ENCODE data around the gene SPO11.

SPO11 gene

DNA sequence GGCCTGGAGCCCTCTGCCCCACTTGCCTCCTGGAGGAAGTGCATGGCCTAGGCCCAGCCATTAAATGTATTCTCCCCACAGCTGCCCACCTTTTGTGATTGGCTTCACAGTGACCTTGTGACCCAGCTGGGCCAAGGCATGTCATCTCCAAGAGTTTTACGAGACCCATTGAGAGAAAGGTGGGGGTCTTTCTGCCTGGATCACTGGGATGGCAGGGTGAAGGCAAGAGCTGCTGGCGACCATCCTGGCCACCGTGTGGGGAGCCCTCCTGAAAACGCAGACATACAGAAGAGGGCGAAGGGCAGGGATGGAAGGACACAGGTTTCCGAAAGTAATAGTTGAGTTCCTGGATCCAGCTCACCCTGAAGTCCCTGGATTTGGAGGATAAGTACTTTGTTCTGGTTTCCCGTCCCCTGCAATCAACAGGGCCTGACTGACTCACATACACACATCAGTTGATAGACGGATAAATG is 12.3 kb upstream of the SPO11 start:
- no peaks in the 10 kb centered on the region for H3K9me3 Mint-ChIP-seq

DNA sequence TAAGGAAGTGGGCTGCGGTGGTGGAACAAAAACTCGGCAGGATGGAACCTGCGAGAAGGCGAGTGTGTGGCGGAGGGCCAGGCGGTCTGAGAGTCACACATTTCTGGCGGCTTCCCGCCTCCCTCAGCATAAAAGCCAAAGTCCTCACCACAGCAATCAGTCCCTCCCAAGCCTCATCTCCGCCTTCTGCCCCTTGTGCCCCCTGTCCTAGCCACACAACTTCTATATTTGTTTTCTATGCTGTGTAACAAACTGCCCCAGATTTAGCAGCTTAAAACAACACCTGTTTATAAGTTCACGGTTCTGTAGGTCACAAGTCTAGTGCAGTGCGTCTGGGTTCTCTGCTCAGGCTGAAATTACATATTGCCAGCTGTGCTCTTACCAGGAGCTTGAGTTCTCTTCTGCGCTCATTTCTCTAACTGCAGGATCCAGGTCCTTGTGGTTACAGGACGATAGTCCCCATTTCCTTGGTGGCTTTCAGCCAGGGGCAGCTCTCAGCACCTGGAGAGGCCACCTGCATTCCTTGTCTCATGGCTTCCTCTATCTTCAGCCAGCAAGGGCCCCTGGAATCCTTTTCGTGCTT is 11.7 kb upstream of the SPO11 start:
- no peak for DNase-seq
- no peak overlapping the region for H3K4me3 Mint-ChIP-seq
- CTCF ChIA-PET, result no interaction called here
- no peaks in the 10 kb centered on the region for H3K4me1 Mint-ChIP-seq
- H3K27ac Mint-ChIP-seq, result no peak overlapping the region
- H3K36me3 Mint-ChIP-seq, result no peaks in the 10 kb centered on the region
- peaks cover 29% of the 10 kb centered on the region for H3K27me3 Mint-ChIP-seq
- no peaks in the 10 kb centered on the region for H3K9me3 Mint-ChIP-seq

More for the DNA sequence above, 12.3 kb upstream of the SPO11 start:
- H3K4me1 Mint-ChIP-seq, result no peaks in the 10 kb centered on the region
- CTCF ChIA-PET, result no interaction called here
- no peak overlapping the region for H3K4me3 Mint-ChIP-seq
- H3K27me3 Mint-ChIP-seq, result peaks cover 24% of the 10 kb centered on the region
- DNase-seq, result no peak
- H3K36me3 Mint-ChIP-seq, result no peaks in the 10 kb centered on the region
- H3K27ac Mint-ChIP-seq, result no peak overlapping the region

DNA sequence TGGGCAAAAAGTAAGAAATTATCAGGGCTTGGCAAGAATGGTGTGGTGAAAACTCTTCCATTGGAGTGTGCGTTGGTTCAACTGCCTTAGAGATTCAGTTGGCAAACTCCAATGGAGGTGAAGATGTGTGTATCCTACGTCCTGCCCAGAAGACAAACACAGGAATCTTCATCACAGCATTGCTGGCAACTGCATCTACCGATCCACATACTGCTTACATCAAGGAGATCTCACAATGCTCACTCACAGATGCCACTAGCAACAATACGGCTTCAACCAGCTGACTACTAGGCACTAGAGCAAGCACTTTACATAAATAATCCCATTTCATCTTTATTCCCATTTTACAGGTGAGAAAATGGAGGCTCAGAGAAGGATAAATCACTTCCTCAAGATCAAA is 10.0 kb upstream of the SPO11 start:
- no peak for DNase-seq
- no peak overlapping the region for H3K4me3 Mint-ChIP-seq
- H3K27me3 Mint-ChIP-seq, result peaks cover 32% of the 10 kb centered on the region
- no peak overlapping the region for H3K27ac Mint-ChIP-seq
- CTCF ChIA-PET, result no interaction called here
- H3K4me1 Mint-ChIP-seq, result no peaks in the 10 kb centered on the region
- no peaks in the 10 kb centered on the region for H3K36me3 Mint-ChIP-seq
- no peaks in the 10 kb centered on the region for H3K9me3 Mint-ChIP-seq

DNA sequence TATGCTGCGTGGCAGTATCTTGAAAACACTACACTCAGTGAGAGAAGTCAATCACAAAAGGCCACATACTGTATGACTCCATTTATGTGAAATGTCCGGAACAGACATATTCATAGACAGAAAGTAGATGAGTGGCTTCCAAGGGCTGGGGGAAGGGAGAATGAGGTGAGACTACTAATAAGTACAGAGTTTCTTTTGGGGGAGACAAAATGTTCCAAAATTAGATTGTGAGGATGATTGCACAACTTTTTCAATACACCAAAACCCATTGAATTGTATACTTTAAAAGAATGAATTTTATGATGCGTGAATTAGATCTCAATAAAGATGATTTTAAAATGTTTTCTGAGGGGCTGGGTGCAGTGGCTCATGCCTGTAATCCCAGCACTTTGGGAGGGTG is 9.2 kb upstream of the SPO11 start:
- Mint-ChIP-seq H3K4me1 (no peaks in the 10 kb centered on the region), H3K27ac (no peak overlapping the region), H3K4me3 (no peak overlapping the region), H3K36me3 (no peaks in the 10 kb centered on the region), H3K27me3 (peaks cover 34% of the 10 kb centered on the region), H3K9me3 (no peaks in the 10 kb centered on the region)
- CTCF ChIA-PET, result no interaction called here
- DNase-seq, result no peak

DNA sequence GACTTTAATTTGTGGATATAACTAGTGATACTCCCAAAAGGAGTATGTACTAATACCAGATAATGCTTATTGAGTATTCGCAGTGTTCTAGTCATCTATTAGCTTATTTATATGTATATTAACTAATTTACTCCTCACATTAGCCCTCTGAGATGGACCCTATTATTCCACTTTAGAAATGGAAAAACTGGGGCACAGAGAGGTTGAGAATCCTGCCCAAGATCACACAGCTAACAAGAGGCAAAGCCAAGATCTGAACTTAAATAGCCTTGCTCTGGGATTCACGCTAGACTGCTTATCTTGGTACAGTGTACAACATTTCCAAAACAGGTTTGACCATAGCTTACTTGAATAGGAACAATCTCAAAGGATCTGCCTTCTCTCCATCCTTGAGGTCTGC is 8.5 kb upstream of the SPO11 start:
- CTCF ChIA-PET, result no interaction called here
- Mint-ChIP-seq H3K4me3 (no peak overlapping the region), H3K27me3 (peaks cover 42% of the 10 kb centered on the region), H3K36me3 (no peaks in the 10 kb centered on the region), H3K27ac (no peak overlapping the region), H3K9me3 (no peaks in the 10 kb centered on the region), H3K4me1 (no peaks in the 10 kb centered on the region)
- DNase-seq, result no peak

DNA sequence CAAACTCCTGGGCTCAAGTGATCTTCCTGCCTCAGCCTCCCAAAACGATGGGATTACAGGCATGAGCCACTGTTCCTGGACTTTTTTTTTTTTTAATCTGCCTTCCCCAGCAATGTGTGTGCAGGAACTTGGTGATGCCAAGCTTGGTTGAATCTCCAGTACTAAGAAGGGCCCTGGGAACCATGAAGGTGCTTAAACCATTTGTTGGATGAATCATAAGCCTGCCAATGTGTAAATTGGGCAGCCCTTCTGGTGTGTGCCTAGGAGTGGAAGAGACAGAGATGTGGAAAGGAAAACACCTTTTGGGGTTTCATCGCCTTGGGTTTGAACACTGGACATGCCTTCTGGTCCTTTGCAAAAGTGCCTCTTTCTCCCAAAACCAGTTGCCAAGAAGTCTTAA is 7.1 kb upstream of the SPO11 start:
- no peaks in the 10 kb centered on the region for H3K9me3 Mint-ChIP-seq
- peaks cover 51% of the 10 kb centered on the region for H3K27me3 Mint-ChIP-seq
- H3K36me3 Mint-ChIP-seq, result no peaks in the 10 kb centered on the region
- DNase-seq, result no peak
- H3K27ac Mint-ChIP-seq, result no peak overlapping the region
- no peaks in the 10 kb centered on the region for H3K4me1 Mint-ChIP-seq
- CTCF ChIA-PET, result interaction anchor here (0.7 kb wide), 1 partner anchor 45 kb away, joined by 3 read pairs; no protein-coding TSS in a partner anchor
- no peak overlapping the region for H3K4me3 Mint-ChIP-seq

DNA sequence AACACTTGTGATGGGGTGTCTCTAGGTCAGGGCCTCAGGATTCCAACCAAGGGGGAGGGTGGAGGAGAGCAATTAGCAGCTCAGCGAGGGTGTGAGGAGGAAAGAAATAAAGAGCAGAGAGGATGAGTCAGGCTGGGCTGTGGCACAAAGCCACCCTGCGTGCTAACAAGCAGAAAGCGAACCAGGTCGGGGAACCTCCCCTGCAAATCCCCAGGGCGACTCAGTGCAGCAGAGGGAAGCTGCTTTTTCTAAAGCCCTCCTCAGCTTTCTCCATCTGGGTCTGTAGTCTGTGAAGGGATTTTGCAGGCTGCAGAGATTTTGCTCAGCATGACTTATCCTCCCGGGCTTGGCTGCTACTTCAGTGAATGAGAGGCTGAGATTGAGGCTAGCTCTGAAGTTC is 6.6 kb upstream of the SPO11 start:
- CTCF ChIA-PET, result no interaction called here
- Mint-ChIP-seq H3K36me3 (no peaks in the 10 kb centered on the region), H3K4me3 (no peak overlapping the region), H3K27ac (no peak overlapping the region), H3K9me3 (no peaks in the 10 kb centered on the region), H3K27me3 (peaks cover 52% of the 10 kb centered on the region), H3K4me1 (no peaks in the 10 kb centered on the region)
- DNase-seq, result no peak

DNA sequence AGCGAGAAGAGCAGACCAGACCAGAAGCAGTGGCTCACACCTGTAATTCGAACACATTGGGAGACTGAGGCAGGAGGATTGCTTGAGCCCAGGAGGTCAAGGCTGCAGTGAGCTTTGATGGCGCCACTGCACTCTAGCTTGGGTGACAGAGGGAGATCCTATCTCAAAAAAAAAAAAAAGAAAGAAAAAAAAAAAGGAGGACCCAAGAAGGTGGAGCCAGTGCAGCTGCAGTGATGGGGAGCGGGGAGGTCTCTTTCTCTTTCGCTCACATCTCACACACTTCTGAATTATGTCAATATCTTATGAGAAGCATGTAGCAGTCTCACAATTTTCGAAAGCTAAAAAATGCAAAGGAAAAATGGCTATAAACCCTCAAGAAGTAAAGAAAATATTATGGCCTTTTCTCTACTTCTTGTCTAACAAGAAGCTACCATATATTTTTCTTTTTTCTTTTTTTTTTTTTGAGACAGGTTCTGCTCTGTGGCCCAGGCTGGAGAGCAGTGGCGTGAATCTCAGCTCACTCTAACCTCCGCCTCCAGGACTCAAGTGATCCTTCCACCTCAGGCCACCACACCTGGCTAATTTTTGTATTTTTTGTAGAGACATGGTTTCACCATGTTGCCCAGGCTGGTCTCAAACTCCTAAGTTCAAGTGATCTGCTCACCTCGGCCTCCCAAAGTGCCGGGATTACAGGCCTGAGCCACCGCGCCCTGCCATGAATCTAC is 3.8 kb upstream of the SPO11 start:
- no peak for DNase-seq
- H3K4me3 Mint-ChIP-seq, result no peak overlapping the region
- H3K4me1 Mint-ChIP-seq, result no peaks in the 10 kb centered on the region
- no peaks in the 10 kb centered on the region for H3K36me3 Mint-ChIP-seq
- CTCF ChIA-PET, result interaction anchor here (1.0 kb wide), 1 partner anchor 235 kb away, joined by 3 read pairs; no protein-coding TSS in a partner anchor
- H3K27ac Mint-ChIP-seq, result no peak overlapping the region
- H3K9me3 Mint-ChIP-seq, result no peaks in the 10 kb centered on the region
- H3K27me3 Mint-ChIP-seq, result peaks cover 69% of the 10 kb centered on the region

DNA sequence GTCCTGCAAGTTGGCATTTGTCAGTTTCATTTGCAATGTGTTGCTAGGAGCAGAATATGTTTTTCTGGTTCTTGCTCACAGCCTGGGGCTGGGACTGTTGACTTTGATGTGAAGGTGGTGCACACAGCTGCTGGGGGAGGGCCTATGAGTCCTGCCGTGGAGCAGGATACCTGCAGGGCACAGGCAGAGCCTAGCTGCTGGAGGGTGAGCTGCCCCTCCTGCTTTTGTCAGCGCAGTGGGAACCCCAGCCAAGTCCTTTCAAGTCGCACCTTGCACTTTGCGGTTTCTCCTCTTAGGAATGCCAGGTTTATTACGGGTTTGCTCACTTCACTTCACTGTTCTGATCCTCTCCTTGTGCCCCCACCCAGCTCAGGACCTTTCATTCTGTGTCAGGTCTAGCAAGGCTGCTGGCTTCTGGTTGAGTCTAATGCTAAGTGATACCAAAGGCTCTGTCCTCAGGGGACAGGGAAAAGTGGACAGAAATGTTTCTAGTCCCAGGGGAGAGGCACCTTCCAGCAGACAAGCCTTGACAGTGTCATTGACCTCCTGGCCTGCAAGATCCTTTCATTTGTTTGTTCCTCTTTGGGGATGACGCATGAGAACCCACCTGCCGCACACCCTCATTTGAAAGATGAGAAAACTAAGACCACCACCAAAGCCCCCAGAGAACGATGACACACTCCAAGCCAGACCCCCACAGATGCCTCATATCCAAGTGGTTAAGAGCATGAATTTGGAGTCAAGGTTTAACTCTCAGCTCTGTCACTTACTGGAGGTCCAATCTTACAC is 2.7 kb upstream of the SPO11 start:
- no peaks in the 10 kb centered on the region for H3K36me3 Mint-ChIP-seq
- H3K27me3 Mint-ChIP-seq, result peaks cover 65% of the 10 kb centered on the region
- no peak for DNase-seq
- H3K4me1 Mint-ChIP-seq, result no peaks in the 10 kb centered on the region
- no peak overlapping the region for H3K27ac Mint-ChIP-seq
- CTCF ChIA-PET, result interaction anchor here (1.0 kb wide), 1 partner anchor 236 kb away, joined by 3 read pairs; no protein-coding TSS in a partner anchor
- H3K4me3 Mint-ChIP-seq, result no peak overlapping the region
- no peaks in the 10 kb centered on the region for H3K9me3 Mint-ChIP-seq

DNA sequence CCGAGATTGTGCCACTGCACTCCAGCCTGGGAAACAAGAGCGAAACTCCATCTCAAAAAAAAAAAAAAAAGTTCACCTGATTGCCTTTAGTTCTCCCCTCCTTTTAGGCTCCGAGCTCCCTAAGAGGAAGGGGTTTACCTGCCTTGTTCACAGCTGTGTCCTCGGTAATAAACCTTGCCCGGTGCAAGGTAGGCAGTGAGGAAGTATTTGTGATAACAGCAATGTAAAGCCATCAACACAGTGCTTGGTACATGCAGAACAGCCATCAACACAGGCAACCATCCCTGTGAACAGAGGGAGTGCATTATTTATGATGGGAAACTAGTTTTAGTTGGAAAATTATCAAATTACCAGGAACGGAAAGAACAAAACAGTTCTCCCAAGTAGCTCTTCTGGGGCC is 1.8 kb upstream of the SPO11 start:
- CTCF ChIA-PET, result no interaction called here
- DNase-seq, result no peak
- no peaks in the 10 kb centered on the region for H3K9me3 Mint-ChIP-seq
- no peak overlapping the region for H3K27ac Mint-ChIP-seq
- H3K4me3 Mint-ChIP-seq, result no peak overlapping the region
- peaks cover 62% of the 10 kb centered on the region for H3K27me3 Mint-ChIP-seq
- H3K36me3 Mint-ChIP-seq, result no peaks in the 10 kb centered on the region
- H3K4me1 Mint-ChIP-seq, result no peaks in the 10 kb centered on the region

DNA sequence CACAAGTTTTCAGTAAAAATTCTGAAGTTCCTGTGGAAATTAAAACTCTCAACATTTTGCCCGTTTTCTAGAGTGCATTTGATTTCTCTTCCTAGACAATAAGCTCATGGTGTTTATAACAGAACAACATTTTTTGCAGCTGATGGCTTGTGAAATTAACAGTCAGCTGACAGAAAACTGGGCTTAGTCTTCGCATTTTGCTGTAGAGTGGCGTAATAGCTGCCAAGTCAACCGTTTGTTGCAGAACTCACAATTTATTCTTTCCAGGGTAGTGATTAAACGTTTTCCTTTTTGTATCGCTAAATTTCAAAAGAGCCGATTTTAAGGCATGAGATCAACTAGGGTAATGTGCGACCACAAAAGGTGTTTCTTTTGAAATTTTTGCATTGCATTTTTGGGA is 1.4 kb downstream of the SPO11 start:
- no peak for DNase-seq
- H3K36me3 Mint-ChIP-seq, result no peaks in the 10 kb centered on the region
- H3K27ac Mint-ChIP-seq, result no peak overlapping the region
- peaks cover 52% of the 10 kb centered on the region for H3K27me3 Mint-ChIP-seq
- H3K4me1 Mint-ChIP-seq, result no peaks in the 10 kb centered on the region
- CTCF ChIA-PET, result interaction anchor here (4.9 kb wide), 1 partner anchor 240 kb away, joined by 28 read pairs; no protein-coding TSS in a partner anchor
- H3K9me3 Mint-ChIP-seq, result no peaks in the 10 kb centered on the region
- no peak overlapping the region for H3K4me3 Mint-ChIP-seq

DNA sequence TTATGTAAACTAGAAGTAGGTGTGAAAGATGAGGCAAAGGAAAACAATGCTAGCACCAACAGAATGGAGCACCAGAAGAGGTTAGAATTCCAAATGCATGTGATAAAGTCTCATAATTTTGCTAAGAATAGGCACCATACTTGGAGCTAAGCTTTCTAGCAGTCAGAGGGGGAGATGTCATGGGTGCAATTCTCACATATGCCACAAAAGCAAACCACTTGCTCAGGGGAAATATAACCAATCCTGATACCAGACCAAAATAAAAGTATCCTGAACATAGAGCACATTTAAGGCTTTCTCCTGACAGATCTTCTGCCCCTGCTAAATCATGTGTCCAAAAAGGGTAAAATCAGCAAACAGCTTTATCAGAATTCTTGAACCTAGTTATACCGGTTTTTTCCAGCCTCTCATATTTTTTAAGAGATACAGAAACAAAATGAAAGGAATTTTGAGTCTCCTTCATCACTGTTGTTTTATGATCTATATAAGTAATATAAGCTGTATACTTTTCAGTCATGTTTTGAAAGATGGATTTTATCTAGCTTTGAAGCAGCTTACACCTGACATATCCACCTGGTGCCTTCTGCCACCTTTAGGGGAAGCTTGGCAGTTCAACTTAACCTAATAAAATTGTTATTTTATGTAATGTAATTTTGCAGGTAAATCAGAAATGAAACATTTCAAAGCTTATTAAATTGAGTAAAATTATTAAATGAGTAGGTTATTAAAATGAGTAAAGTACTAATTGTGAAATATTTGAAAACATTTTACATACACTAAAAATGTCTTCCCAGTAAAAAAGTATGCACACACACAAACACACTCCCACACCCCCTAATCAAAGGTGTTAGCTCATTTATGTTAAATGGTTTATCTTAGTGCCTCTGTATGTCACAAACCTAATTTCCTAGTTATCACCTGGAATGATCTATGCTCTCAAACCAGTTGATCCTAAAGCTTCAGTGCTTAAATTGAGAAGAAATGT is 2.8 kb downstream of the SPO11 start:
- H3K36me3 Mint-ChIP-seq, result no peaks in the 10 kb centered on the region
- H3K27ac Mint-ChIP-seq, result no peak overlapping the region
- peaks cover 44% of the 10 kb centered on the region for H3K27me3 Mint-ChIP-seq
- no peak overlapping the region for H3K4me3 Mint-ChIP-seq
- CTCF ChIA-PET, result interaction anchor here (1.3 to 4.9 kb wide), 3 partner anchors 12 to 241 kb away, joined by 5 to 28 read pairs (median 9); no protein-coding TSS in a partner anchor
- H3K9me3 Mint-ChIP-seq, result no peaks in the 10 kb centered on the region
- no peaks in the 10 kb centered on the region for H3K4me1 Mint-ChIP-seq
- no peak for DNase-seq

DNA sequence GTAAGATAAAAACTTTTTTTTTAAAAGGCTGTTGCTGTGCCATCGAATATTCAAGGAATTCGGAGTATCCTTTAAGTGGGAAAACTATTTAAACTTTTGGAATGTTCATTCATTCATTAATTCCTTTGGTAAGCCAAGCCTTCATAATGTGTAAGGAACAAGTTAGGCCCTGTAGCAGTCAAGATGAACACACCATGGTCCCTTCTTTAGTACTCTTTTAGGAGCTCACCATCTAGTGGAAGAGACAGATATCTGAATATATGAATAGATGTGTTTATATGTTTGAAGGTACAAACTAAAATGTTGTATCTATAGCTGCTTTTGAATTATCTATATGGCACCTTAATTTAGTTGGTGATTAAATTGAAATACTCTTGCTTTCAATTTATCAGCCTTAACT is 5.8 kb downstream of the SPO11 start:
- H3K27me3 Mint-ChIP-seq, result peaks cover 26% of the 10 kb centered on the region
- H3K36me3 Mint-ChIP-seq, result no peaks in the 10 kb centered on the region
- CTCF ChIA-PET, result interaction anchor here (0.6 kb wide), 1 partner anchor 242 kb away, joined by 3 read pairs; no protein-coding TSS in a partner anchor
- H3K9me3 Mint-ChIP-seq, result no peaks in the 10 kb centered on the region
- H3K4me1 Mint-ChIP-seq, result no peaks in the 10 kb centered on the region
- H3K27ac Mint-ChIP-seq, result no peak overlapping the region
- no peak overlapping the region for H3K4me3 Mint-ChIP-seq
- no peak for DNase-seq

DNA sequence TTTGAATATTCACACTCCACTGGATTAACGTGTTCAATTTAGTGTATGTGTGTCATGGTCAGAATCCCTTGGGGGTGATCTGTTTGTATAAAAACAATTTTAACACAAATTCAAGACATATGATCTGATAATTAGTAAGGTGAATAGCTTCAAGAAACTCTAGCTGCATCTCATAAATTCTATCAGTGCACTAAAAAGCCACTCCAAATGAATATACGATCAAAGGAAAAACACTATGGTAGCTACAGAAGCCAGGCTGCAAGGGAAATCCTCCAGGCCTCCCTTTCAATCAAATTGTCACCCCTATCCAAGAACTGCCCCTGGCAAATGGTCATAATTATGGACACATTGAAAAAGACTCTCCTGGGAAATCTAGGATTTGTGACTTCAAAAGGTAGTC is 12.1 kb downstream of the SPO11 start:
- Mint-ChIP-seq H3K9me3 (no peaks in the 10 kb centered on the region), H3K4me1 (no peaks in the 10 kb centered on the region), H3K36me3 (no peaks in the 10 kb centered on the region), H3K27ac (no peak overlapping the region), H3K4me3 (no peak overlapping the region), H3K27me3 (peaks cover 8% of the 10 kb centered on the region)
- no peak for DNase-seq
- CTCF ChIA-PET, result no interaction called here

All from activated naive CD4-positive, alpha-beta T cell treated with anti-CD3 and anti-CD28 coated beads, Interleukin-2, amount 10 ng/mL, durations not matched to agents 7 days and 5 days (primary cell).